ENCODE results near the gene STK39.
"Not testable (repeated sequence)": the region's sequence is repeated elsewhere in the genome, so short reads cannot be mapped to it uniquely, and the experiment has no call there.

Gene STK39

DNA sequence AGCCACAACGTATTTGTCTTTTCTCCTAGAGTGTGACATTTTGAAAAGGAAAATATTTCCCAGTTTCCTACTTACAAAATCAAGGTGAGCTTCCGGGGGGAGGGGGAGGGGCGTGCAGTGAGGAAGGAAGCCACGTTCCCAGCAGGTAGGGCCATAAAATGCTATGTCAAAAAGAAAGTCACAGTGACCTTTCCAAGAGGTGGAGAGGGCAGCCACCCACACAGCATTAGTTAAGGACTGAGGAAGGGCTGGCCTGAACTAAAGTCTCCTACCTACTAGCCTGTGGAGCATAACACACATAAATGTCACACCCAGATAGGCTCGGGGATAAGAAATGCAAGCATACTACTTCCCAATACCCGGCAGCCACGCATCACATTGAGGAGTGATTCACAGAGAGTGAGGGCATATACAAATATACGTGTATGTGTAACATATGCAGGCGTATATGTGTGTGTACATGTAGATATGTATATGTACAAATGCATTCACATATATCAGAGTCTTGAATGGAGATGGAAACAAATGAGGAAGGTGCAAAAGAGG is 191.1 kb downstream of the STK39 start:
- DNase-seq (ENCODE audit: low read depth in 2 of 3, low spot score in 1 of 3) = no peak

DNA sequence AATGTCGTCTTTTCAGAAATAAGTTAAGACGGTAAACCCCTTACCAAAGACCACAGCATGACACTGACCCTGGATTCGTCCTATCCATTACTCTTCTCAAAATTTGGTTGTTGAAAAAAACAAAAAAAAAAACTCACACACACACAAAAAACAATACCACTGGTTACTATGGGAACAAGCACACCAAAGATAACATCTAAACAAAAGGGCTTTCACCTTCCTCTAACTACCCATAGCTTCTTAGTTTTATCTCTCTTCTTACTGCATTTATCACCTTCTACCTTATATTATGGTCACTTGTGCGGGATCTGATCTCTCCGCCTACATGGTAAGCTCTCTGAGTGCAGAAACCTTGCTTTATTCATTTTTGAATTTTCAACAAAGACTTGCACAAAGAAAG is 192.7 kb downstream of the STK39 start:
- no peak for DNase-seq (ENCODE audit: low read depth in 2 of 3, low spot score in 1 of 3)

GRCh38 chr2:168053676-168054075 is 193.7 kb downstream of the STK39 start:
- DNase-seq (ENCODE audit: low read depth in 2 of 3, low spot score in 1 of 3) = no peak

GRCh38 chr2:168052773-168053172 is 194.6 kb downstream of the STK39 start:
- DNase-seq (ENCODE audit: low read depth in 2 of 3, low spot score in 1 of 3) = no peak

- DNase-seq (ENCODE audit: low read depth in 2 of 3, low spot score in 1 of 3) = no peak
These were observed 197.0 kb downstream of the STK39 start for GRCh38 chr2:168050377-168050776.

DNA sequence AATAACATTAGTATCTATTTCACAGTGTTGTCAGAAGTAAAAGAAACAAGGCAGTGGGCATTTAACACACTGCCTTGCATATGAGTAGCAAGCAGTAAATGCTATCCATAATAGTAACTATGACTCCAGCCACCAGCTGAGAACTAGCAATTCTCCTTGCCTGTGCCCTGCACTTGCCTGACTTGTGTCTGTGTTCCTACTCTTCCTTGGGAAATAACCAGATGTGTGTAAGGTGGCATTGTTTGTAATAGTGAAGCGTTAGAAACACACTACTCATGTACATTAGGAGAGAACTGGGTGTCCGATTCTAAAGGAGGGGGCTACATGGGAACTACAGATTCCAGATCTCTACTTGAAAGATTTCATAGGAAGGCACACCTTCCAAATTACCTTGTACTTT is 197.8 kb downstream of the STK39 start:
- DNase-seq (ENCODE audit: low read depth in 2 of 3, low spot score in 1 of 3) = no peak

- no peak for DNase-seq (ENCODE audit: low read depth in 2 of 3, low spot score in 1 of 3)
These were observed 200.2 kb downstream of the STK39 start for GRCh38 chr2:168047091-168047690.

- no peak for DNase-seq (ENCODE audit: low read depth in 2 of 3, low spot score in 1 of 3)
These were observed 202.8 kb downstream of the STK39 start for GRCh38 chr2:168044579-168044978.

- DNase-seq (ENCODE audit: low read depth in 2 of 3, low spot score in 1 of 3) = no peak
These were observed 203.2 kb downstream of the STK39 start for GRCh38 chr2:168044176-168044575.

- not testable (repeated sequence) for DNase-seq (ENCODE audit: low read depth in 2 of 3, low spot score in 1 of 3)
These were observed 205.1 kb downstream of the STK39 start for GRCh38 chr2:168042127-168042824.

- no peak for DNase-seq (ENCODE audit: low read depth in 2 of 3, low spot score in 1 of 3)
These were observed 207.5 kb downstream of the STK39 start for GRCh38 chr2:168039881-168040280.

DNA sequence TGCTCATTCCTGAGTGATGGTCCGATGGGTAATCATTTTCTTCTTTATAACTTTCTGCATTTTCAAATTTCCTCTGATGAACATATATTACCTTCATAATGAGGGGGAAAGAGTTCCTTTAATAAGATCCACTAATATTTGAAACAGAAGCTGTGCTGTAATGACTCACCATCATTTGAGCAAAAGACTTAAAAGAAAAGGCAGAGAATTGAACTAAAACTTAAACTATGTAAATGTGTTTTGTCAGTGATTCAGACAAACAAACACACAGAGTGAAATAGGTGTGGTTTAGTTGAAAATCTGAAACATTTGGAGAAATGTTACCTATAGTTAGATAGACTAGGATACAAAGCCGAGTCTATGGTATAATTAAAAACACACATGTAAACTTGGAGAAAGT is 209.6 kb downstream of the STK39 start:
- no peak for DNase-seq (ENCODE audit: low read depth in 2 of 3, low spot score in 1 of 3)

DNA sequence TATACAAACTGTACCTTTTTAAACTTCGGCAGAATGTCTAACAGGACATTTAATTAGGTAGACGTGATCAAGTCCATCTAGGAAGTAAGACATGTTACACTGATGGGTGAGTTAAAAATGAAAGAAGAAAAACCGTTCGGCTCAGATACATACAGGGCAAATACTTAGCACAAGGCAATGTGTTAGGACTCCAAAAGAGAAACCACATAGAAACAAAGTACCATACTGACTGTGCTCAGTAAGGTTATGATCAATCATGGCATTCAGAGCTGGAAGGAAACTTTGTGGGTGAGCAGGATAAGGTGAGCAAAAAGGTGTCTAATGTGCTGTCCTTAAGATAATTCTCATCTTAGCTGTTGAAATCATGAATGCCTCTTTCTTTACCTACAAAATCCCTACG is 211.9 kb downstream of the STK39 start:
- no peak for DNase-seq (ENCODE audit: low read depth in 2 of 3, low spot score in 1 of 3)

DNA sequence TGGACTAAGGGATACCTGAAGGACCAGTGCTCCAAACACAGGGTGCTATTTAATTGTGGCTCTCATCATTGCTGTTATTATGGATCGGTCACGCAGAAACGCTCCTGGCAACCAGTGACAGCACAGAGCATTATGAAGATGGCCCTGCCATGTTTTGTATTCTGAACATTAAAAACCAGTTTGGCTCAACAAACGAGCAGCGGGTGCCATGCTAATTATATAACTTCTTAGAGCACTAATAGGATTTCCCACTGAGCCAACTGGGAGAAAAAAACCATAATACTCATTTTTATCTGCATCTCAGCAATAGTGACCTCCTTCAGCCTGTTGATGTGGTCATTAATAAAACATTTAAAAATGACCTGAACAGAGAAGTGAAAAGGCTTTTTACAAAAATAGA is 212.8 kb downstream of the STK39 start:
- no peak for DNase-seq (ENCODE audit: low read depth in 2 of 3, low spot score in 1 of 3)

DNA sequence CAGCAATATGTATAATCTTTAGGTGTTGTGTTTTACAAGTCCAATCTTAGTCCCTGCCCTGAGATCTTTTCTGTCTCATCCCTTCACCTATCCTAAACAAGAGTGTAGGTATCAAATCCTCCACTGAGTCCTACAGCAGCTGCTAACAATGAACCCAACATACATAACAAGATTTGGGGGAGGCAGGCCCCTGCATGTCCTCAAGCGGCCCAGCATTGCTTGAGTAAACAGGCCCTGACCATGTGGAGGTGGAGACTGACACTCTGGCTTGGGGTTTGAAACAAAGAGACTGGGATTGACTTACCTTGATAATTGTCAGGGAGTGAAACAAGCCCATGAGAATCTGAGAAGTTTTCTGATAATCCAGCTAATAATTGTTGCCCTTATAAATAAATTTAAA is 213.4 kb downstream of the STK39 start:
- no peak for DNase-seq (ENCODE audit: low read depth in 2 of 3, low spot score in 1 of 3)

DNA sequence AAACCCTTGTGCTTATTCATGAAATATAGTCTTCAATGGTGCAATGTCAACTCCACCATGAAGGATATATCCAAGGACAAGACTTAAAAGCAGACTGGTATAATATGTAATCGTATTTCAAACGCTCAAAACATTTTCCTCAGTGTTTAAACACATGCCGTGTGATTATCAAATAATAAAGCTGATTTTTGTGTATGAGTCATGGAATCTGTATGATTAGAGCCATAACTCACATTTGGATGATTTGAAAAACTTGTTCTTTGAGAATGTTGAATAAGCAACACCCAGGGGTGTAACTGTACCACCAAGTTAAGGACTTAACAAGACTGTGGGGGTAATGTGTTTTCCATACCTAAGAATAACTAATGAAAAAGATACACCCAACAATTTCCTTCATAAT is 215.3 kb downstream of the STK39 start:
- DNase-seq (ENCODE audit: low read depth in 2 of 3, low spot score in 1 of 3) = no peak

DNA sequence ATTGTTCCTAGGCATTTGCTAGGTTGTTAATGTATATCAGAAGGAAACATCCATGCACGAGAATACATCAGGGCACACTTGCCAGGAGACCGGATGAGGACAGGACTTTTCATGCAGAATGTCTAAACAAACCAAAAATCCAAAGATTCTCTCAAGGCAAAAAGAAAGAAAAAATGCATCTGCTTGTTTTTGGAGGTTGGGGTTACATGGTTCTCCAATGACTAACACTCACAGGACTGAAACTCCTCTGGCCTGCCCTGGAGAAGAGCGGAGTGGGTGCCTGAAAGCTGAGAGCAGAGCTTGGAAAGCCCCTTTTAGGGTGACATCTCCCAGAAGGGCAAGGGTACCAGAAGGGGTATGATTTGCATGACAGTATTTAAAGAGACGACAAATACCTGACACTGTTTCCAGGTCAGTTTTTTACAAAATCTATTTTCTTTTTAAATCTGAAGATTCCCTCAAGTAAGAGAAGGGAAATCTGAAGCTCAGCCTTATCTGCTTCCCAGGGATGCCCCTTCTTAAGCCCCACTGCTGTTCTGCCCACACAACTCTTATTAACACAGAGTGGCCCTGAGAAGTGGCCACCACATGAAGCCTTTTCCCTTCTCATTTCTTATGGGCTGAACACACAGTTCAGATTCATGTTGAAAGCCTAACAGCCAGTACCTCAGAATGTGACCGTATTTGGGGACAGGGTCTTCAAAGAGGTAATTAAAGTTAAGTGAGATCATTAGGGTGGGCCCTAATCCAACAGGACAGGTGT is 216.4 kb downstream of the STK39 start:
- DNase-seq (ENCODE audit: low read depth in 2 of 3, low spot score in 1 of 3) = peak in 1 of 3 donors; percentile 8

GRCh38 chr2:168029071-168029470 is 218.3 kb downstream of the STK39 start:
- no peak for DNase-seq (ENCODE audit: low read depth in 2 of 3, low spot score in 1 of 3)

DNA sequence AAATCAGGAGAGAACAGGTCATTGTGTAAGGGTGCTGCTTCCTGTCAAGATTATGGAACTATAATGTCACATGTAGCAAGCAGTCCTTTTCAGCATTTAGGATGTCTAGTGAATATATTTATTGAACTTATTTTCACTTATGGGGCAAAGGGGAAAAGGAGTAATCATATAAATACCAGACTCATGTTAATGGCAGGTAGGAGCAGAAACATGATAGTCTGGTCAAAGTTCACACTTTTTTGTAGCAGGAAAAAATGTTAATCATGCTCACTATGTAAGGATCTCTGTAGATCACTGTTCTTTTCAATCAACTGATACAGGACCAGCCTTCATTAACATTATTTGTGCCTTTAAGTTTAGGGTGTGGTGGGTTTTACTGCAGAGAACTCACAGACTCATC is 219.0 kb downstream of the STK39 start:
- DNase-seq (ENCODE audit: low read depth in 2 of 3, low spot score in 1 of 3) = no peak

DNA sequence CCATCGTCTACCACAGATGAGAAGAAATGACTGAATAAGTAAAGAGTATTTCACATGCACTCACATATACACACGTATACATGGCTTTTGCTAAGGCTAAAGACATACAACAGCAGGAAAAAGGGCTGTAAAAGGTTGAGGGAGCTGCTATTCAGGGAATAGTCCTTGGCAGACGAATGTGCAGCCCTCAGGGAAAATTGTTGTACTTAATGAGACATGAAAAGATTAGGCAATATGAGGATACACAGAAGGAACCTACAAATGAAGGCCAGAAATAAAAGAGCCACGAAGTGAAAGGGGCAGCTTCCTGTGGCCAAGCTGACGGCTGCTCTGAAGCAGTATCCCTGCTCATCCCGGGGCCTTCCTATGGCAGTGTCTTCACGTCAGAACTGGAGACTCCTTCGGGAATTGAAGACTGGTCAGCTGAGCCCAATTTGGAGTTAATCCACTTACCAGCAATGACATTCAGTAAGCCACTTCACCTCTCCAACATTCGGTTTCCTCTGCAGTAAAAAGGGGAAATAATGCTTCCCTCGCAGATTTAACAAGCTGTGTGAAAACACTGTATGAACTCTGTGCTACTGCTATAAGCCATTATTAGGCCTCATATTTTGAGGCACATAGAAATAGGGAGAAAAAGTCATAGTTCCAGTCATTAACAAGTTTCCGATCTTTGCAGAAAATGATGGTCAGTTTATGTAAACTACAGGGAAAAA is 221.8 kb downstream of the STK39 start:
- no peak for DNase-seq (ENCODE audit: low read depth in 2 of 3, low spot score in 1 of 3)

DNA sequence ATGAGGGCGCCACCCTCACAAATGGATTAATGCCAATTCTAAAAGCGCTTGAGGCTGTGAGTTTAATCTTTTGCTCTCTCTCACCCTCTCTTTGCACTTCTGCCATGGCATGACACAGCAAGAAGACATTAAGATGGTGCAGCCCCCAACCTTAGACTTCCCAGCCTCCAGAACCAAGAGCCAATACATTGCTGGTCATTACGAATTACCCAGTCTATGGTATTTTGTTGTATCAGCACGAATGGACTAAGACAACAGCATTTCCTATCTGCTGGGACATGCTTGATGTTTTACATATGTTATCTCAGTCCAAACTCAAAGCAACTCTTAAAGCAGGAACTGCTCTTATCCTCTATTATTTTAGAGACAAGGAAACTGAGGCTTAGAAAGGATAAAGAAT is 222.9 kb downstream of the STK39 start:
- no peak for DNase-seq (ENCODE audit: low read depth in 2 of 3, low spot score in 1 of 3)
